OCI-LY7 (cell line): Measurements from ENCODE around the gene ZNF367. TPM values are rescaled to one million over a fixed set of nuclear protein-coding genes. Genes with fewer than 3 reads are reported as not detected.

Experiments used
- Bru-seq: library from RNA; stranded (reverse); fragments of 400-500 nt; gene quantifications from one replicate; lab custom pipeline; 2021; lab: Mats Ljungman, UMichigan
- BruChase-seq, 2 experiments: library from RNA; stranded (reverse); fragments of 400-500 nt; gene quantifications; one replicate each; lab custom pipeline; 2021; lab: Mats Ljungman, UMichigan
- BruUV-seq: library from RNA; stranded (reverse); fragments of 400-500 nt; replicated peaks from 2 replicates; lab custom pipeline; 2021; lab: Mats Ljungman, UMichigan
- CTCF ChIA-PET: fragments of 300-600 bp; sonication (Branson Sonifier 250); formaldehyde crosslinking; loops from one replicate; lab custom pipeline; 2022; ENCODE audit warnings: antibody characterized with exemption; ENCODE audit not compliant: unreplicated experiment; lab: Charles Lee
- POLR2A ChIA-PET: fragments of 300-600 bp; sonication (Branson Sonifier 250); formaldehyde crosslinking; loops from one replicate; lab custom pipeline; 2022; ENCODE audit warnings: antibody characterized with exemption; lab: Charles Lee
- DNase-seq: peaks from one replicate; pipeline ENCODE4 v3.0.0-alpha.2; 2015; ENCODE audit warnings: low spot score
- H2AFZ ChIP-seq: fragments of 200-600 bp; sonication (generic), shearing (Covaris generic); 2 replicates; pipeline ENCODE4 v1.6.1; 2014; ENCODE audit warnings: mild to moderate bottlenecking, antibody characterized with exemption, low read length, moderate library complexity
- H3K27ac ChIP-seq: fragments of 200-600 bp; sonication (generic); 2 replicates; pipeline ENCODE4 v1.5.1; 2014; ENCODE audit warnings: mixed run types, low read depth, mild to moderate bottlenecking, moderate library complexity, low read length, inconsistent platforms; ENCODE audit not compliant: poor library complexity, severe bottlenecking
- H3K36me3 ChIP-seq: fragments of 200-600 bp; sonication (generic); 2 replicates; pipeline ENCODE4 v1.6.1; 2014; ENCODE audit warnings: mild to moderate bottlenecking, antibody characterized with exemption, low read length, moderate library complexity, mixed read lengths; ENCODE audit not compliant: insufficient read depth
- H3K4me1 ChIP-seq: fragments of 200-600 bp; sonication (generic); 2 replicates; pipeline ENCODE4 v1.5.1; 2014; ENCODE audit warnings: mild to moderate bottlenecking, low read length; ENCODE audit not compliant: insufficient read depth, poor library complexity, severe bottlenecking
- H3K4me2 ChIP-seq: fragments of 200-600 bp; sonication (generic); 2 replicates; pipeline ENCODE4 v1.6.1; 2014; ENCODE audit warnings: mild to moderate bottlenecking, low read length
- H3K4me3 ChIP-seq: fragments of 200-600 bp; sonication (generic); 2 replicates; pipeline ENCODE4 v1.5.1; 2014; ENCODE audit warnings: mild to moderate bottlenecking, low read depth, low read length; ENCODE audit not compliant: poor library complexity, severe bottlenecking
- H3K79me2 ChIP-seq: fragments of 200-600 bp; sonication (generic); 2 replicates; pipeline ENCODE4 v1.6.1; 2016; ENCODE audit warnings: low read depth, mild to moderate bottlenecking, low read length, moderate library complexity, mixed read lengths; ENCODE audit not compliant: insufficient read depth
- H3K9me2 ChIP-seq: fragments of 200-600 bp; sonication (generic); 2 replicates; pipeline ENCODE4 v1.6.1; 2016; ENCODE audit warnings: mild to moderate bottlenecking, low read length, mixed read lengths; ENCODE audit not compliant: insufficient read depth
- H3K9me3 ChIP-seq: fragments of 200-600 bp; sonication (generic); 2 replicates; pipeline ENCODE4 v1.6.1; 2014; ENCODE audit warnings: mild to moderate bottlenecking, mixed run types, low read length, mixed read lengths
- H4K20me1 ChIP-seq: fragments of 200-600 bp; sonication (generic); 2 replicates; pipeline ENCODE4 v1.6.1; 2014; ENCODE audit warnings: mild to moderate bottlenecking, antibody characterized with exemption, low read length, moderate library complexity, mixed read lengths; ENCODE audit not compliant: insufficient read depth
- CTCF ChIP-seq: fragments of 200-600 bp; sonication (generic); conservative IDR thresholded peaks from 2 replicates; pipeline ENCODE4 v1.5.1; 2014; ENCODE audit warnings: mild to moderate bottlenecking, antibody characterized with exemption, low read length, moderate library complexity, mixed read lengths
- EZH2phosphoT487 ChIP-seq: fragments of 200-600 bp; sonication (generic); IDR thresholded peaks from 2 replicates; pipeline ENCODE4 v1.6.1; 2018; ENCODE audit warnings: low read depth, borderline replicate concordance, mild to moderate bottlenecking, mixed run types, antibody characterized with exemption, low read length, moderate library complexity, mixed read lengths
- intact Hi-C: fragments of 100-400 bp; cut with micrococcal nuclease; formaldehyde crosslinking; loops from one replicate; pipeline ENCODE4 v1.10.0; 2022; ENCODE audit not compliant: unreplicated experiment
- long read RNA-seq: library from polyadenylated mRNA; stranded (forward); transcript quantifications from one replicate; pipeline ENCODE4 v2.0.0, GENCODE V29; 2022
- total RNA-seq, 2 experiments: library from RNA; depleted of rRNA in 1 of 2; stranded (reverse); fragments of >200 nt in 1 of 2; shearing (Covaris generic) in 1 of 2; gene quantifications; 2 replicates each; pipeline ENCODE4 v1.2.3, GENCODE V29; 2014 to 2022

Gene ZNF367
- total RNA-seq (2014; rRNA removed; shearing (Covaris generic)) (33.3 and 35.1 TPM in 2 replicates), total RNA-seq (2022) (24.6 and 31.6 TPM in 2 replicates), Bru-seq, nascent RNA (percentile 93 among the genes with signal in this experiment), BruChase-seq, experiment 1, labeled RNA remaining after a 6-hour chase (percentile 90 among the genes with signal in this experiment), BruChase-seq, experiment 2, labeled RNA remaining after a 2-hour chase (percentile 84 among the genes with signal in this experiment)
- long read RNA-seq, transcript ZNF367-201 (5 exons, 3,646 nt) = major isoform, 80 of 108 reads
- long read RNA-seq, partial matches to known transcripts = 10 of 108 reads
- long read RNA-seq, other reads (novel, unspliced or antisense) = 18 of 108 reads

- H3K4me2 ChIP-seq = peak within 1 kb of the TSS; percentile 91
- peaks cover 47% of the 10 kb centered on the region for H3K4me1 ChIP-seq
- peaks cover 7% of the 10 kb centered on the region for H4K20me1 ChIP-seq
- no peaks in the 10 kb centered on the region for H3K9me2 ChIP-seq
- ChIA-PET POLR2A (no interaction called here), CTCF (no interaction called here)
- peaks cover 55% of the 10 kb centered on the region for H3K79me2 ChIP-seq
- DNase-seq = peak; percentile 95
- H3K9me3 ChIP-seq = no peaks in the 10 kb centered on the region
- BruUV-seq = no TSS peak
- no peak for TF ChIP-seq CTCF
- TF ChIP-seq EZH2phosphoT487 = no peak
- H3K4me3 ChIP-seq = peak within 1 kb of the TSS; percentile 99
- H2AFZ ChIP-seq = peak within 1 kb of the TSS; percentile 70
- peak within 1 kb of the TSS; percentile 99 for H3K27ac ChIP-seq
- peaks cover 35% of the 10 kb centered on the region for H3K36me3 ChIP-seq
- intact Hi-C loops = loop anchor here (2.0 to 10.0 kb wide), 3 partner anchors 32 to 1216 kb away; partner anchors contain the start of genes HABP4, NCBP1 and TSTD2
Observed at GRCh38 chr9:96418083-96418919, at the start of gene ZNF367. TSS of gene ZNF367 (minus strand) at chr9:96418370. CDS start at chr9:96418032, 338 bp downstream.

GRCh38 chr9:96467784-96468183 is 49.6 kb upstream of the ZNF367 start:
- no peaks in the 10 kb centered on the region for H3K79me2 ChIP-seq
- no peak for DNase-seq
- ChIA-PET POLR2A (interaction anchor here (0.8 to 1.3 kb wide), 3 partner anchors 9 to 107 kb away, joined by 4 read pairs; partner anchors contain the start of gene HABP4), CTCF (interaction anchor here (0.5 kb wide), 1 partner anchor 823 kb away, joined by 3 read pairs; no protein-coding TSS in a partner anchor)
- no peaks in the 10 kb centered on the region for H4K20me1 ChIP-seq
- no peaks in the 10 kb centered on the region for H3K4me1 ChIP-seq
- TF ChIP-seq CTCF = no peak
- no peak for TF ChIP-seq EZH2phosphoT487
- H3K4me3 ChIP-seq = no peak overlapping the region
- H3K9me3 ChIP-seq = no peaks in the 10 kb centered on the region
- peaks cover 12% of the 10 kb centered on the region for H3K36me3 ChIP-seq
- BruUV-seq = no TSS peak
- no peak overlapping the region for H3K4me2 ChIP-seq
- intact Hi-C loops = no loop called here
- no peaks in the 10 kb centered on the region for H3K9me2 ChIP-seq
- H3K27ac ChIP-seq = no peak overlapping the region
- H2AFZ ChIP-seq = no peak overlapping the region
